Measurements from ENCODE around the gene NELFA. TPM values are rescaled to one million over a fixed set of nuclear protein-coding genes. Genes with fewer than 3 reads are reported as not detected.

Gene NELFA
- total and polyA plus RNA-seq, 4 donors: 17.8 to 33.6 (median 24.7) TPM

- Histone ChIP-seq H3K9ac (ENCODE audit: insufficient read depth in 1 of 2, low read length in 2 of 2) (no peak overlapping the region), H3K9me3 (ENCODE audit: control insufficient read depth in 4 of 4, insufficient read depth in 3 of 4, low read length in 3 of 4) (peaks cover 0 to 12% (median 0%) of the 10 kb centered on the region in 4 donors), H3K27me3 (ENCODE audit: control insufficient read depth in 3 of 3, insufficient read depth in 3 of 3, low read length in 2 of 3) (peaks cover 8 to 21% (median 10%) of the 10 kb centered on the region in 3 donors), H3K4me1 (ENCODE audit: control insufficient read depth in 5 of 5, insufficient read depth in 5 of 5, low read length in 5 of 5) (no peaks in the 10 kb centered on the region), H3K4me3 (no peak overlapping the region), H3K36me3 (ENCODE audit: control insufficient read depth in 4 of 4, insufficient read depth in 4 of 4, low read length in 4 of 4) (no peaks in the 10 kb centered on the region), H3K27ac (ENCODE audit: low read depth in 1 of 2, low read length in 1 of 2) (no peak overlapping the region)
- 89 to 90% methylated on average over 23 to 25 of the region's 25 CpGs for WGBS, 2 donors
- ATAC-seq (ENCODE audit: insufficient read depth, low FRiP score) (no peak), DNase-seq (no peak)
- no peak for TF ChIP-seq CTCF (IDR thresholded peaks at IDR 0.05; ENCODE audit: control extremely low read depth, extremely low read depth)
These were observed 39.2 kb upstream of the NELFA start for GRCh38 chr4:2047781-2048581.

DNA sequence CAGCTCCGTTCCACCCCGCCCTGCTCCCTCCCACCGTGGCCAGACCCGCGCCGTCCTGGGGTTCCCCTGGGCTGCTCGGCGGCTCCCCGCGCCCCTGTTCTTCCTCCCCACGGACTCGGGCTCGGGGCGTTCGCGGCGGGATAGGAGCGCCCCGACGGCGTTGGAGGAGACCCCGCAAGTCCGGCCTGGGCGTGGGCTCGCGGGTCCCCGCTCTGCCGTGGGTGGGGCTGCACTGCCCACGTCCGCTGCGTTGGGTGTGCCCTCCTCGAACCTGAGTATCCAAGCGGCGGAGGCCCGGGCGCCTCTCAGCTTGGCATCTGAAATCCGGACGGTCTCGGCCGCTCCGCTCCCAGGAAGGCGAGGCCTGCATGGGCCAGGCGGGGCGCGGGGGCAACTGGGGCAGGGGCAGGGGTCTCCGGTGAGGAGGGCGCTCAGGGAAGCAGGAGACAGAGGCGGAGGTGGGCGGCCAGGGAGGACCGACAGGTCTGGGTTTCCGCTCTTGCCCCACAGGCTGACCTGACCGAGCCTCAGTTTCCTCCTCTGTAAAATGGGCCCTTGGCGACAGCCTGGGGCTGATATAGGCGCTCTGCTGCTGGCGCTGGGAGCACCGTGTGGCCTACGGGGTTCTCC lies 38.4 kb upstream of the NELFA start:
- Histone ChIP-seq H3K4me3 (no peak overlapping the region), H3K4me1 (ENCODE audit: control insufficient read depth in 5 of 5, insufficient read depth in 5 of 5, low read length in 5 of 5) (peaks cover 0 to 3% (median 0%) of the 10 kb centered on the region in 5 donors), H3K9me3 (ENCODE audit: control insufficient read depth in 4 of 4, insufficient read depth in 3 of 4, low read length in 3 of 4) (peaks cover 0 to 12% (median 0%) of the 10 kb centered on the region in 4 donors), H3K36me3 (ENCODE audit: control insufficient read depth in 4 of 4, insufficient read depth in 4 of 4, low read length in 4 of 4) (no peaks in the 10 kb centered on the region), H3K9ac (ENCODE audit: insufficient read depth in 1 of 2, low read length in 2 of 2) (no peak overlapping the region), H3K27me3 (ENCODE audit: control insufficient read depth in 3 of 3, insufficient read depth in 3 of 3, low read length in 2 of 3) (peaks cover 4 to 21% (median 8%) of the 10 kb centered on the region in 3 donors), H3K27ac (ENCODE audit: low read depth in 1 of 2, low read length in 1 of 2) (no peak overlapping the region)
- TF ChIP-seq CTCF (IDR thresholded peaks at IDR 0.05; ENCODE audit: control extremely low read depth, extremely low read depth): no peak
- ATAC-seq (ENCODE audit: insufficient read depth, low FRiP score) (no peak), DNase-seq (no peak)
- WGBS, 2 donors: 35 to 42% methylated on average over 51 to 57 of the region's 57 CpGs

GRCh38 chr4:2046031-2046961 lies 37.5 kb upstream of the NELFA start:
- WGBS, 2 donors: 61 to 67% methylated on average over 25 to 28 of the region's 28 CpGs
- Histone ChIP-seq H3K36me3 (ENCODE audit: control insufficient read depth in 4 of 4, insufficient read depth in 4 of 4, low read length in 4 of 4) (no peaks in the 10 kb centered on the region), H3K27ac (ENCODE audit: low read depth in 1 of 2, low read length in 1 of 2) (no peak overlapping the region), H3K4me3 (no peak overlapping the region), H3K9me3 (ENCODE audit: control insufficient read depth in 4 of 4, insufficient read depth in 3 of 4, low read length in 3 of 4) (peaks cover 0 to 12% (median 0%) of the 10 kb centered on the region in 4 donors), H3K9ac (ENCODE audit: insufficient read depth in 1 of 2, low read length in 2 of 2) (no peak overlapping the region), H3K4me1 (ENCODE audit: control insufficient read depth in 5 of 5, insufficient read depth in 5 of 5, low read length in 5 of 5) (peaks cover 0 to 8% (median 0%) of the 10 kb centered on the region in 5 donors), H3K27me3 (ENCODE audit: control insufficient read depth in 3 of 3, insufficient read depth in 3 of 3, low read length in 2 of 3) (peaks cover 5 to 21% (median 14%) of the 10 kb centered on the region in 3 donors)
- no peak for TF ChIP-seq CTCF (IDR thresholded peaks at IDR 0.05; ENCODE audit: control extremely low read depth, extremely low read depth)
- no peak for ATAC-seq (ENCODE audit: insufficient read depth, low FRiP score)
- peak in 1 of 3 donors; percentile 13 for DNase-seq
